OCI-LY1 (cell line): Measurements from ENCODE around the gene PHF19.

ENCODE experiments used
- H2AFZ ChIP-seq: fragments of 200-600 bp; sonication (generic), shearing (Covaris generic); 2 replicates; pipeline ENCODE4 v1.6.0; 2014; ENCODE audit warnings: antibody characterized with exemption, mild to moderate bottlenecking, low read length
- H3F3A ChIP-seq: fragments of 200-600 bp; sonication (generic), shearing (Covaris generic); 2 replicates; pipeline ENCODE4 v1.6.0; 2014; ENCODE audit warnings: mild to moderate bottlenecking, antibody characterized with exemption, low read length, moderate library complexity; ENCODE audit not compliant: insufficient read depth
- H3K27ac ChIP-seq: fragments of 200-600 bp; sonication (generic); 2 replicates; pipeline ENCODE4 v1.5.1; 2014; ENCODE audit warnings: low read length, mixed run types, mild to moderate bottlenecking, low read depth; ENCODE audit not compliant: poor library complexity, severe bottlenecking
- H3K27me3 ChIP-seq: fragments of 200-600 bp; sonication (generic); 2 replicates; pipeline ENCODE4 v1.6.0; 2014; ENCODE audit warnings: antibody characterized with exemption, mild to moderate bottlenecking, low read length, moderate library complexity; ENCODE audit not compliant: insufficient read depth
- H3K36me3 ChIP-seq: fragments of 200-600 bp; sonication (generic); 2 replicates; pipeline ENCODE4 v1.6.1; 2014; ENCODE audit warnings: mild to moderate bottlenecking, antibody characterized with exemption, low read length, moderate library complexity, mixed read lengths; ENCODE audit not compliant: insufficient read depth
- H3K4me1 ChIP-seq: fragments of 200-600 bp; sonication (generic); 2 replicates; pipeline ENCODE4 v1.5.1; 2014; ENCODE audit warnings: mild to moderate bottlenecking, low read length, moderate library complexity; ENCODE audit not compliant: insufficient read depth, severe bottlenecking
- H3K4me2 ChIP-seq: fragments of 200-600 bp; sonication (generic), shearing (Covaris generic); 2 replicates; pipeline ENCODE4 v1.6.1; 2014; ENCODE audit warnings: low read length
- H3K4me3 ChIP-seq: fragments of 200-600 bp; sonication (generic); 2 replicates; pipeline ENCODE4 v1.5.1; 2014; ENCODE audit warnings: low read length, low read depth, mild to moderate bottlenecking, mixed read lengths; ENCODE audit not compliant: poor library complexity, severe bottlenecking
- H3K79me2 ChIP-seq: fragments of 200-600 bp; shearing (Covaris generic); 2 replicates; pipeline ENCODE4 v1.6.1; 2016; ENCODE audit warnings: mixed run types, low read length, mixed read lengths; ENCODE audit not compliant: insufficient read depth
- H3K9ac ChIP-seq: fragments of 200-600 bp; sonication (generic), shearing (Covaris generic); 2 replicates; pipeline ENCODE4 v1.6.1; 2014; ENCODE audit warnings: mild to moderate bottlenecking, low read length, mixed read lengths
- H3K9me2 ChIP-seq: fragments of 200-600 bp; sonication (generic), shearing (Covaris generic); 2 replicates; pipeline ENCODE4 v1.6.1; 2014; ENCODE audit warnings: low read depth, mild to moderate bottlenecking, low read length, mixed read lengths
- H3K9me3 ChIP-seq: fragments of 200-600 bp; shearing (Covaris generic); 2 replicates; pipeline ENCODE4 v1.6.1; 2014; ENCODE audit warnings: low read length, mixed read lengths
- H4K20me1 ChIP-seq: fragments of 200-600 bp; sonication (generic), shearing (Covaris generic); 2 replicates; pipeline ENCODE4 v1.6.0; 2016; ENCODE audit warnings: mild to moderate bottlenecking, low read length; ENCODE audit not compliant: insufficient read depth
- CTCF ChIP-seq: fragments of 200-600 bp; sonication (generic), shearing (Covaris generic); IDR thresholded peaks from 2 replicates; pipeline ENCODE4 v1.5.1; 2017; ENCODE audit warnings: mild to moderate bottlenecking, antibody characterized with exemption, low read length, moderate library complexity, mixed read lengths
- EZH2 ChIP-seq: fragments of 200-600 bp; sonication (generic), shearing (Covaris generic); IDR thresholded peaks from 2 replicates; pipeline ENCODE4 v1.8.0; 2017; ENCODE audit warnings: borderline replicate concordance, mixed run types, mild to moderate bottlenecking, antibody characterized with exemption, low read length, moderate library complexity, mixed read lengths

The PHF19 gene

GRCh38 chr9:120885958-120886357 lies 9.0 kb upstream of the PHF19 start:
- Histone ChIP-seq H2AFZ (no peak overlapping the region), H3K4me2 (no peak overlapping the region), H3K9ac (no peak overlapping the region; the same call in 1 of the 2 replicates), H3K27ac (peak overlapping the region; percentile 27), H3K9me3 (no peaks in the 10 kb centered on the region), H3K79me2 (no peaks in the 10 kb centered on the region), H3F3A (no peaks in the 10 kb centered on the region), H3K9me2 (no peaks in the 10 kb centered on the region), H3K4me1 (peaks cover 42% of the 10 kb centered on the region), H4K20me1 (no peaks in the 10 kb centered on the region), H3K27me3 (no peaks in the 10 kb centered on the region), H3K36me3 (no peaks in the 10 kb centered on the region), H3K4me3 (no peak overlapping the region)
- TF ChIP-seq CTCF: no peak

GRCh38 chr9:120885457-120885856 lies 8.5 kb upstream of the PHF19 start:
- H3K9ac ChIP-seq: no peak overlapping the region
- H3K9me2 ChIP-seq: no peaks in the 10 kb centered on the region
- H3K36me3 ChIP-seq: no peaks in the 10 kb centered on the region
- no peaks in the 10 kb centered on the region for H3K79me2 ChIP-seq
- H3K27me3 ChIP-seq: no peaks in the 10 kb centered on the region
- H3K4me2 ChIP-seq: no peak overlapping the region
- TF ChIP-seq CTCF (no peak), EZH2 (no peak)
- H3K27ac ChIP-seq: peak overlapping the region; percentile 27
- no peak overlapping the region for H2AFZ ChIP-seq
- peaks cover 37% of the 10 kb centered on the region for H3K4me1 ChIP-seq
- H3K9me3 ChIP-seq: no peaks in the 10 kb centered on the region
- H3K4me3 ChIP-seq: no peak overlapping the region
- no peaks in the 10 kb centered on the region for H4K20me1 ChIP-seq
- no peaks in the 10 kb centered on the region for H3F3A ChIP-seq

GRCh38 chr9:120883608-120883996 lies 6.6 kb upstream of the PHF19 start:
- Histone ChIP-seq H3K9ac (no peak overlapping the region), H3K79me2 (no peaks in the 10 kb centered on the region), H3K36me3 (no peaks in the 10 kb centered on the region), H3K4me2 (no peak overlapping the region), H3K4me3 (no peak overlapping the region), H4K20me1 (no peaks in the 10 kb centered on the region), H3K9me3 (no peaks in the 10 kb centered on the region), H2AFZ (no peak overlapping the region), H3K27ac (peak overlapping the region; percentile 33), H3K27me3 (no peaks in the 10 kb centered on the region), H3K9me2 (no peaks in the 10 kb centered on the region), H3F3A (no peaks in the 10 kb centered on the region), H3K4me1 (peaks cover 40% of the 10 kb centered on the region)
- TF ChIP-seq EZH2: no peak
- TF ChIP-seq CTCF: no peak
